Stimulated activated naive CD8-positive, alpha-beta T cell treated with anti-CD3 and anti-CD28 coated beads, Interleukin-15, Interleukin-2, amounts not matched to agents 100 U/mL and 50 U/mL, for 24 hours (primary cell): ENCODE measurements around the gene TSPO.

Experiments
- ATAC-seq: fragments of 150-1000 bp; cut with Tn5 transposase; one replicate; pipeline ENCODE4 v1.10.0; 2021
- DNase-seq: peaks from one replicate; pipeline ENCODE4 v3.0.0; 2021

The TSPO gene

GRCh38 chr22:43159484-43160178, 8.3 kb downstream of the TSPO start:
- DNase-seq (no peak), ATAC-seq (no peak)

GRCh38 chr22:43160497-43161126, 9.3 kb downstream of the TSPO start:
- ATAC-seq (no peak), DNase-seq (no peak)

GRCh38 chr22:43162412-43163150, 11.2 kb downstream of the TSPO start:
- no peak for ATAC-seq
- DNase-seq = no peak

GRCh38 chr22:43163241-43163795, 12.0 kb downstream of the TSPO start:
- DNase-seq (no peak), ATAC-seq (no peak)

- no peak for ATAC-seq
- DNase-seq = no peak
These were observed 13.3 kb downstream of the TSPO start for GRCh38 chr22:43164636-43165035.

GRCh38 chr22:43166132-43166930, 15.0 kb downstream of the TSPO start:
- ATAC-seq (no peak), DNase-seq (no peak)

GRCh38 chr22:43167001-43167589, 15.7 kb downstream of the TSPO start:
- DNase-seq = no peak
- no peak for ATAC-seq

GRCh38 chr22:43168471-43169309, 17.3 kb downstream of the TSPO start:
- ATAC-seq = no peak

GRCh38 chr22:43169310-43170130, 18.2 kb downstream of the TSPO start:
- no peak for DNase-seq
- no peak for ATAC-seq

More at GRCh38 chr22:43168471-43169309, 17.3 kb downstream of the TSPO start:
- DNase-seq = no peak

- DNase-seq = no peak
These were observed 18.7 kb downstream of the TSPO start for GRCh38 chr22:43170131-43170480.

GRCh38 chr22:43171019-43171491, 19.7 kb downstream of the TSPO start:
- DNase-seq (no peak), ATAC-seq (no peak)

More at GRCh38 chr22:43170131-43170480, 18.7 kb downstream of the TSPO start:
- no peak for ATAC-seq

GRCh38 chr22:43171607-43172006, 20.2 kb downstream of the TSPO start:
- ATAC-seq = no peak
- no peak for DNase-seq

- DNase-seq (no peak), ATAC-seq (no peak)
These were observed 20.8 kb downstream of the TSPO start for GRCh38 chr22:43172191-43172590.

- no peak for DNase-seq
- ATAC-seq = no peak
These were observed 22.2 kb downstream of the TSPO start for GRCh38 chr22:43173566-43173965.

- DNase-seq = no peak
- ATAC-seq = no peak
These were observed 22.8 kb downstream of the TSPO start for GRCh38 chr22:43173976-43174720.

GRCh38 chr22:43174941-43175531, 23.7 kb downstream of the TSPO start:
- DNase-seq (no peak), ATAC-seq (no peak)

- DNase-seq = no peak
- ATAC-seq = no peak
These were observed 24.7 kb downstream of the TSPO start for GRCh38 chr22:43176090-43176489.

- DNase-seq (no peak), ATAC-seq (no peak)
These were observed 26.1 kb downstream of the TSPO start for GRCh38 chr22:43177479-43177878.
